Gastrocnemius medialis (tissue), 4 donors: ENCODE results near the gene GRIFIN.

Experiments
- CTCF ChIP-seq, 5 experiments: fragments of 450-650 bp in 3 of 5; fragments of 200-600 bp in 2 of 5; sonication (generic) in 2 of 5; IDR thresholded peaks in 4 of 5; conservative IDR thresholded peaks in 1 of 5; 1 replicate in 4 of 5; 2 replicates in 1 of 5; pipeline ENCODE4 v1.5.1; 2016 to 2019; ENCODE audit warnings: antibody characterized with exemption in 5 of 5, mild to moderate bottlenecking in 3 of 5, moderate library complexity in 3 of 5
- POLR2A ChIP-seq, 2 donors: fragments of 450-650 bp; IDR thresholded peaks; one replicate each; pipeline ENCODE4 v1.6.1; 2017; ENCODE audit warnings: antibody characterized with exemption in 2 of 2, mild to moderate bottlenecking in 2 of 2, moderate library complexity in 2 of 2

- no peak for TF ChIP-seq CTCF (IDR thresholded peaks at IDR 0.05 in 4 of 5, conservative IDR thresholded peaks at IDR 0.05 in 1 of 5)
- no peak for TF ChIP-seq POLR2A (IDR thresholded peaks at IDR 0.05)
Measured at GRCh38 chr7:2476298-2476697, at the start of gene GRIFIN.
